Neuron (in vitro differentiated cells): Measurements from ENCODE around the gene FEV.

Experiments used
- H2AFZ ChIP-seq: one replicate; pipeline ENCODE4 v1.6.1; 2013; ENCODE audit warnings: low read depth, mild to moderate bottlenecking, inconsistent platforms, low read length, moderate library complexity
- H3K27me3 ChIP-seq: one replicate; pipeline ENCODE4 v1.6.1; 2013; ENCODE audit warnings: low read length; ENCODE audit not compliant: insufficient read depth
- H3K36me3 ChIP-seq: one replicate; pipeline ENCODE4 v1.6.1; 2013; ENCODE audit warnings: low read length; ENCODE audit not compliant: insufficient read depth
- H3K4me1 ChIP-seq: one replicate; pipeline ENCODE4 v1.6.1; 2013; ENCODE audit warnings: low read length; ENCODE audit not compliant: insufficient read depth
- H3K4me3 ChIP-seq: 2 replicates; pipeline ENCODE4 v1.5.1; 2013; ENCODE audit warnings: mild to moderate bottlenecking, low read length, moderate library complexity
- H3K9me3 ChIP-seq: one replicate; pipeline ENCODE4 v1.6.1; 2013; ENCODE audit warnings: low read length

FEV gene

DNA sequence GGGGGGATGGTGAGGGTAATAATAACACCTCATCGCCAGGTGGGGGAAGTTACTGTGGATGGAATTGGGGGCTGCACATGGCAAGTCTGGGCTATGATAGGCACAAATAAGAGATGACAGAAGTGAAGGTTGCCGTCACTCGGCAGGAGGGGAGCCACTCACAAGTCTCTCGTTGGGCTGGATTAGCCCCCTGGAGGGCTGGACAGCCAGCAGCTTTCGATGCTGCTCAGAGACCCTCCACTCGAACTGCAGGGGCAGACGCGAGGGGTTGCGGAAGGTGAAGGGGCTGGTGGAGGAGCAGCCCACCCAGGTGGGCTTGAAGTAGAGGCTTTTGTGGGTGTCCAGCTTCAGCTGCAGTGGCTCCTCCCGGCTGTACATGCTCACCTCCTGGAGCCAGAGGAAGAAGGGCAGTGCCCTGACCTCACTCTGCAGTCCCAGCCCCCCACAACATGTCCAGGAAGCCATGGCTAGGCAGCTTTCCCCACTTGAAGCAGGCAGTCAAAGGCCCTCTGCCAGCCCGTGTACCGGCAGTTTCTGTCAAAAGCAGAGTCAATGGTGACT, 38.1 kb upstream of the FEV start:
- Histone ChIP-seq H3K36me3 (no peaks in the 10 kb centered on the region), H3K4me3 (no peak overlapping the region), H3K9me3 (no peaks in the 10 kb centered on the region), H2AFZ (no peak overlapping the region), H3K27me3 (peaks cover 51% of the 10 kb centered on the region), H3K4me1 (peaks cover 8% of the 10 kb centered on the region)

DNA sequence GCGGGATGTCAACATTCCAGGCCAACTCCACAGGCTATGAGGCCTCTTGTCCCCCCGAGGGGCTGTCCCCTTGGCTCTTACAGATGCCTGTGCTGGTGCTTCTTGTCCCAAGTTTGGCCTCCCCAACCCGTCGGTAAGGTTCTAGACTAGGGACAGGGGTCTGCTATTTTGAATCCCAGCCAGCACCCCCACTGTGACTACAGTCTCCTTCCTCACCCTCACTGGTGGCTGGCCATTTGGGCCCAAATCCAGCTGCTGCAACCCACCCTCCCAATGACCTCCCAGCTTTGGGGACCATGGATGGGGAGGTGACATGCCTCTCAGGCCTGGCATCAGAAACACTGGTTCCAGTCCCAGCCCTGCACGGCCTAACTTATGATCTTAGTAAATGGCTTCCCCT, 37.6 kb upstream of the FEV start:
- Histone ChIP-seq H3K9me3 (no peaks in the 10 kb centered on the region), H3K36me3 (no peaks in the 10 kb centered on the region), H3K4me1 (peaks cover 8% of the 10 kb centered on the region), H2AFZ (no peak overlapping the region), H3K27me3 (peaks cover 51% of the 10 kb centered on the region), H3K4me3 (no peak overlapping the region)

DNA sequence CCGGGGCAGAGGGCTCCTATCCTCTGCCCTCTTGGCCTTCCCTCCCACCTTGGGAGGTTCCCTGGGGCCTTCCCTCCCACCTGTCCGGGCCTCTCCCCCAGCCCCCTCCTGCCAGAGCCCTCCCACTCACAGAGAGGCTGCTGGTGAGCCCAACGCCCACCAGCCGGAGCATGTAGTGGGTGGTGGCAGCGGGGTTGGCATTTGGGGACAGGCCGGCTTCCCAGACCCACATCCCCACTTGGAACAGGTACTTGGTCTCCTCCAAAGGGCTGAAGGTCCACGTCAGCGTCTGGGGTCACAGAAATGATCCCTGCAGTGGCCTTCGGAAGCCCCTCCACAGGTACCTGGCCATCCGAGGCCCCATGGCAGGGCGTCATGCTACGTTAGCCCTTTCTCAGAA, 37.1 kb upstream of the FEV start:
- no peak overlapping the region for H3K4me3 ChIP-seq
- H3K9me3 ChIP-seq = no peaks in the 10 kb centered on the region
- no peaks in the 10 kb centered on the region for H3K36me3 ChIP-seq
- no peak overlapping the region for H2AFZ ChIP-seq
- H3K27me3 ChIP-seq = peaks cover 54% of the 10 kb centered on the region
- H3K4me1 ChIP-seq = peaks cover 8% of the 10 kb centered on the region

DNA sequence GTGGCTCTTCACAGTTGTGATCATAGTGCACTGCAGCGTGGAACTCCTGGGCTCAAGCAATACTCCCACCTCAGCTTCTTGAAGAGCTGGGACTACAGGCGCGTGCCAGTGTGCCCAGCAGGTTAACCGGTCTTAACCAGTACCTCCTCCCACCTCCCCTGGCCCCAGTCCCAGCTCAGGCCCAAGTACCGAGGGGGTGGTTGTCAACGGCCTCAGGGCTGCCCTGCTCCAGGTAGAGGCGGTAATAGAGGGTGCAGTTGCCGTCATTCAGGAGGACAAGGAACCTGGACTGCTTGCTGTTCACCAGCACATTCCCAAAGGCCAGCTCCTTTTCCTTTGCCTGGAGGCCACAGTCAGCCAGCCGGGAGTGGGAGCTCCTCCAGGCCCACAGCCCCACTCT, 36.6 kb upstream of the FEV start:
- no peak overlapping the region for H2AFZ ChIP-seq
- H3K4me1 ChIP-seq = peaks cover 8% of the 10 kb centered on the region
- H3K4me3 ChIP-seq = no peak overlapping the region
- H3K27me3 ChIP-seq = peaks cover 58% of the 10 kb centered on the region
- no peaks in the 10 kb centered on the region for H3K9me3 ChIP-seq
- H3K36me3 ChIP-seq = no peaks in the 10 kb centered on the region

DNA sequence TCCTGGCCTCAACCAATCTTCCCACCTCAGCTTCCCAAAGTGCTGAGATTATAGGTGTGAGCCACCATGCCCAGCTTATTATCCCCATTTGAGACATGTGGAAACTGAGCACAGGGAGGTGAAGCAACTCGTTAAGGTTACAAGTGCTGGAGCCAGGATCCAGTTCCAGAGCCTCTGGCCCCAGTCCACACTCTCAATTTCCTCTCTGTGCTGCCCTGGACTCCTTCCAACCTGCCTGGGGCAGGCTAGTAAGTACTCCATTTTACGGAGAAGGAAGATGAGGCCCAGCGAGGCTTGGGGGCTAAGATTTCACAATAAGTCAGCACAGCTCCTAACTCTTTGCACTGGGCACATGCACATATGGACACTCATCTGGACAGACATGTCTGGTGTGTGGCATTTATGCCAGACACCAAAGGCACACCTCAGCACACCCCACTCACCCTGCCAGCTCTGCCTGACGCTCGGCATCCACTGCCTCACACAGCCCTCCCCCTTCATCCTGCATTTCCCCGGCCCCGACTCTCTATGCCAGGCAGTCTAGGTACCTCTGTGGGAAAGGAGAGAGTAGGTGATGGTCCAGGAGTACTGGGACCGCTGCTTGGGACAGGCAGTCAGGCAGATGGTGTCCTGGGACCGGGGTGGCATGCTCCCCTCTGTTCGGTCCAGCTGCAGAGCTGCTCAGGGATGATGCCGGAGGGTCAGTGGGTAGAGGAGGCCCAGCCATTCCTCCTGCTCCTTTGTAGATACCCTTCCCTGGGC, 35.8 kb upstream of the FEV start:
- H3K27me3 ChIP-seq = peaks cover 60% of the 10 kb centered on the region
- H3K4me1 ChIP-seq = peaks cover 8% of the 10 kb centered on the region
- no peak overlapping the region for H2AFZ ChIP-seq

DNA sequence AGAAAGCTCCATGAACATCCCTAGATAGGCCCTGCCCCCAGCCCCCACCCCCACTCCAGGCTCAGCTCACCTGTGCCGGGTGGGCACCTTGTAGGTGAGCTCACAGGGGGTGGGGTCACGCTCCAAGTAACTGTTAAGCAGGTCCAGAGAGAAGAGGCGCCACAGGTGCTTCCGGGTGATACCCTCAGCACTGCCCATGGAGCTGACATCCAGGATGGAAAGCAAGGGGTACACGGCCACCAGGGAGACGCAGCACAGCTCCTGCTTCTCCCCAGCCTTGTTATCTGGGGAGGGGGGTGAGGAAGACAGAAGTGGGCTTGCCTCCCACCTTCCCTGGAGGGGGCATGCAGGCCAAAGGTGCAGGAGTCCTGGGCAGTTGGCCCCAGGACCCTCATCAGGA, 34.5 kb upstream of the FEV start:
- H3K36me3 ChIP-seq = no peaks in the 10 kb centered on the region
- peaks cover 70% of the 10 kb centered on the region for H3K27me3 ChIP-seq
- no peak overlapping the region for H3K4me3 ChIP-seq
- H3K9me3 ChIP-seq = no peaks in the 10 kb centered on the region
- no peak overlapping the region for H2AFZ ChIP-seq
- H3K4me1 ChIP-seq = peaks cover 6% of the 10 kb centered on the region

More for the DNA sequence above, 35.8 kb upstream of the FEV start:
- Histone ChIP-seq H3K9me3 (no peaks in the 10 kb centered on the region), H3K36me3 (no peaks in the 10 kb centered on the region), H3K4me3 (no peak overlapping the region)

DNA sequence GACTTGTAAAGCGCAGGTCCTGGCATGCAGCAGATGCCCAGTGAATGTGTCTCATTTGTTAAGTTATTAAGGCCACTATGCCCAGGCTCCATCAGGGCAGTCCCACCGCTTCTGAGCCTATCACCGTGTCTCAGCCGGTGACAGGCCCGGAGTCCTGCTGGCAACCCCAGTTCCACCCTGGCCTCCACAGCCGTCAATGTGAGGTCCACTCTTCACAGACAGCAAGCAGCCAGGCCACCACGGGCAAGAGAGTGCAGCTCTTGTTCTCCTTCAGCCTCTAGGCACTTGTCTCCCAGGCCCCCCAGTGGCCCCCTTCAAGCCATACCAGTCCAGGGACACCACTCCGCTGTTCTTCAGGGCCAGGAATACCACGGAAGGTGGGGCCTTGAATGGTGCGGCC, 33.7 kb upstream of the FEV start:
- H3K9me3 ChIP-seq = no peaks in the 10 kb centered on the region
- no peaks in the 10 kb centered on the region for H3K36me3 ChIP-seq
- H2AFZ ChIP-seq = no peak overlapping the region
- H3K4me3 ChIP-seq = no peak overlapping the region
- H3K4me1 ChIP-seq = peaks cover under 1% of the 10 kb centered on the region
- H3K27me3 ChIP-seq = peaks cover 71% of the 10 kb centered on the region

DNA sequence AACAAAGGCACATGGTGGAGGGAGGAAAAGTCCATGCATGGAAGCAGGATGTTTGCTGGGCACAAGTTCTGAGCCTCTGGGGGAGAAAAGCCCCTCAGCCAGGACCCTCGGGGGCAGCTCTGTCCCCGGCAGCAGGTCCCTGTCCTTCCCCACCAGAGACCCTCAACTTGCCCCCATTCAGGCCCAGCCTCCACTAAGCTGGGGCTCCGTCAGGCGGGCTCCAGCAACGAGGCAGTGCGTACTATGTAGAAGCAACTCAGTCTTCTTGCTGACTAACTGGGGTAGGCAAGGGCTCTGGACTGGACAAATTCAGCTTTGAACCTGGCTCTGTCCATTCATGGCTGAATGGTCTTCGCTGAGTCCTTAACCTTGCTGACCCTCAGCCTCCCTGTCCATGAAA, 33.3 kb upstream of the FEV start:
- Histone ChIP-seq H3K4me3 (no peak overlapping the region), H3K36me3 (no peaks in the 10 kb centered on the region), H3K4me1 (no peaks in the 10 kb centered on the region), H3K9me3 (no peaks in the 10 kb centered on the region), H3K27me3 (peaks cover 67% of the 10 kb centered on the region), H2AFZ (no peak overlapping the region)

DNA sequence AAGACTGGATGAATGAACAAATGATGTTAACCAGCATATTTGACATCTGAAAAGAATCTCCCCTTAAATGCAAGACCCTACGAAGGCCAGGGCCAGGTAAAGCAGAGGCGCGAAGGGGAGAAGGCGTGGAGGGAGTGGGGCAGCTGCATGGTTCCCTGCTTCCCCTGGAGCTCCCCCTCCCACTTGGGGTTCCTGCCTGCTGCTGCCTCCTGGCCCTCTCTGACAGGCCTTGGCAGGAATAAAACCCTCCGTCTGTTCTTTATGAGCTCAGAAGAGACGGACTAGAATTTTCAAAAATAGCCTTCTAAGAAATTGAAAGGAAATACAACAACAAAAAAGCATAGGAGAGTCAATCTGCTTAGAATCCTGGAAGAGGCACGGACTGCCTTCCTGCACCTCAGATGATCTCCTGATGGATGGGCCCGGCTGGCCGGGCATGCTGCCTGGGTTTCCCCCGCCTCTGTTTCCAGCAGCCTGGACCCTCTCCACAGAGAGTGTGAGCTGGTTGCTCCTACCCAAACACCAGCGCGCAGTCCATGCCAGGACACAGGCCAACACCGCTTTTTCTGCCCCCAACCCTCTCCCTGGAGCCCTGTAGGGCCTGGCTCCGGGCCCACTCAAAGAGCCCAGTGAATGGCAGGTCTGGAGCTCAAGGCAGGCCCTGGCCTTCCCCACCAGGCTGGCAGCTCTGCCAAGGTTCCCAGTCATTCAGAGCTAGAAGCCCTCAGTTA, 32.4 kb upstream of the FEV start:
- Histone ChIP-seq H3K27me3 (peaks cover 63% of the 10 kb centered on the region), H2AFZ (no peak overlapping the region), H3K4me3 (no peak overlapping the region), H3K4me1 (no peaks in the 10 kb centered on the region), H3K9me3 (no peaks in the 10 kb centered on the region), H3K36me3 (no peaks in the 10 kb centered on the region)

DNA sequence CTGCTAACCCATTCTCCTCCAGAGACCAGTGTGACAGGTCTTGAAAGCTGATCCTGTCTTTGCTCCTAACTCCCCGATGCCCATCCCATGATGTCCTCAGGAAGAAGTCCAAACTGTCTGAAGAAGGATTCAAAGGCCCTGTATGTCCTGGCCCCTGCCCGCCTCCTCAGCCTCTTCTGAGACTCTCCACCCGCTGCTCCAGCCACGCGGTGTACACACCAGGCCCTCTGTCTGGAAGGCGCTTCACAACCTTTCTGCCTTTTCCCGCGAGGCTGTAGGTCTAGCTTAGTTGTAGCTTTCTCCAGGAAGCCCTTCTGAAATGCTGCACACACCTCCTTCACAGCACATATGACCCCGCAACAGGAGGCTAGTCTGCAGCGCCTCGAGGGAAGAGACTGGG, 31.7 kb upstream of the FEV start:
- H3K9me3 ChIP-seq = no peaks in the 10 kb centered on the region
- H3K4me3 ChIP-seq = no peak overlapping the region
- H3K36me3 ChIP-seq = no peaks in the 10 kb centered on the region
- no peak overlapping the region for H2AFZ ChIP-seq
- H3K4me1 ChIP-seq = no peaks in the 10 kb centered on the region
- peaks cover 59% of the 10 kb centered on the region for H3K27me3 ChIP-seq

DNA sequence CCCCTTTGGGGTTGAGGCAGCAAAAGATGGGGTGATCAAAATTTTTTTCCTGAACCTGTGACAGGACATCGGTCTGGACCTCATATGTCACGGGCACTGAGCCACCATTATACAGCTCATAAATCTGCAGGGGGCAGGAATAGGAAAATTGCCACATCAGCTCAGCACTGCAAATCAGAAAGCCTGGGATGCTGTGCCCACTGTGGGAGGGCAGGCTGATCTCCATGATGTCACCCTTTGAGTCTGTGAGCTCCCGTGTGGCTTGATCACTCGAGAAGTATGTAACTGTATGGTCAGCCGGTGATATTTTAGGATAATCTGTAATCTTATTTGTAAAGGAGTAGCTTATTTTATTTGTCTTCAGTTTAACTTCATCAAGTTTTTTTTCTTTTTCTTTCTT, 25.9 kb upstream of the FEV start:
- H2AFZ ChIP-seq = no peak overlapping the region
- H3K4me3 ChIP-seq = no peak overlapping the region
- no peaks in the 10 kb centered on the region for H3K36me3 ChIP-seq
- no peaks in the 10 kb centered on the region for H3K9me3 ChIP-seq
- no peaks in the 10 kb centered on the region for H3K4me1 ChIP-seq
- peaks cover 24% of the 10 kb centered on the region for H3K27me3 ChIP-seq

DNA sequence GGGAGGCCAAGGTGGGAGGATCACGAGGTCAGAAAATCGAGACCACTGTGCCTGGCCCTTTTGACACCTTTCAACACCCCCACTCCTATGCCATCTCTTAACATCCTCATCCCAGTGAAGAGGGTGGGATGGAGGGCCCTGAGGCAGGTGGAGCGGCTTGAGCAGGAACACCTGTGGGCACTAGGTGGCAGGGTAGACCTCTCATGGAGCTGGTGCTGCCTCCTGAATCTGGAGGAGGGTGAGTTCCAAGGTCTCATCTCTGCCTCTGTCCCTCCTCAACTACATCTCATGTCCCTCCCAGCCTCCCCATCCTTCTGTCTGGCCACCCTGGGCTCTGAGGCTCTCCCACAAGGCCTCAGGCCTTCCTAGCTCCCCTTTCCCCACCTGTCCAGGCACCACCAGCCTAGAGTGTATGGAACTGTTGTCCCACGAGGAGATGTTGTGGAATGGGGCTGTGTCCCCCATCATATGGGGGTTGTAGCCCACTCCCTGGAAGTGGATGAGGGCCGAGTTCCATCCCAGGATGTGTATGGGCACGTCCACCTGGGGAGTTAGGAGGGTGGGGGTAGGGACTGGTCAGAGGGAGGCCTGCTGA, 25.3 kb upstream of the FEV start:
- Histone ChIP-seq H3K9me3 (no peaks in the 10 kb centered on the region), H3K27me3 (peaks cover 28% of the 10 kb centered on the region), H3K4me3 (no peak overlapping the region), H2AFZ (no peak overlapping the region), H3K4me1 (no peaks in the 10 kb centered on the region), H3K36me3 (no peaks in the 10 kb centered on the region)

DNA sequence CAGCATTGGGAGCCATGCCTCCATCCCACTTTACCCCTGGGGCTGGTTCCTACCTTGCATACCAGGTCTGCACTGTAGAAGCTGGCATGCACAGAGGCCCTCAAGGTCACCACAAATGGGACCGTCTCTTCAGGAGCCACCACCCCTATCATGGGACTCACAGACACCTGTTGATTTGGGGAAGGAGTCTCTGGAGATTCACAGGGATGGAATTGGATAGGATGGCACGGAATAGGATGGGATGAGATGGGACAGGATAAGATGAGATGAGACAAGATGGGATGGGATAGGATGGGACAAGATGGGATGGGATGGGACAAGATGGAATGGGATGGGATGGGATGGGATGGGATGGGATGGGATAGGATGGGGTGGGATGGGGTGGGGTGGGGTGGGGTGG, 24.3 kb upstream of the FEV start:
- H3K4me1 ChIP-seq = no peaks in the 10 kb centered on the region
- peaks cover 27% of the 10 kb centered on the region for H3K27me3 ChIP-seq
- no peaks in the 10 kb centered on the region for H3K9me3 ChIP-seq
- H2AFZ ChIP-seq = no peak overlapping the region
- H3K36me3 ChIP-seq = no peaks in the 10 kb centered on the region
- no peak overlapping the region for H3K4me3 ChIP-seq
